MCF 10A (cell line): ENCODE measurements around the gene MEST. TPM values are rescaled to one million over a fixed set of nuclear protein-coding genes. Genes with fewer than 3 reads are reported as not detected.

ENCODE experiments used
- BruUV-seq: library from RNA; stranded (reverse); fragments of 400-500 nt; replicated peaks from 2 replicates; lab custom pipeline; 2021; lab: Mats Ljungman, UMichigan
- CTCF ChIA-PET: fragments of 300-600 bp; sonication (Branson Sonifier 250); formaldehyde crosslinking; extraction: SDS; loops from one replicate; lab custom pipeline; 2021; ENCODE audit warnings: antibody characterized with exemption, inconsistent platforms; lab: Yijun Ruan, JAX
- POLR2A ChIA-PET: fragments of 300-600, 350-650 bp; sonication (Branson Sonifier 250); formaldehyde crosslinking; extraction: SDS; loops from one replicate; lab custom pipeline; 2020; ENCODE audit warnings: antibody characterized with exemption, inconsistent platforms; lab: Yijun Ruan, JAX
- DNase-seq: peaks from one replicate; pipeline ENCODE4 v3.0.0-alpha.2; 2018; ENCODE audit not compliant: unreplicated experiment
- H3K27ac Mint-ChIP-seq: one replicate; pipeline ENCODE4 v1.8.0; 2022; ENCODE audit warnings: mild to moderate bottlenecking, low read depth, mixed read lengths; ENCODE audit not compliant: unreplicated experiment
- H3K27me3 Mint-ChIP-seq: one replicate; pipeline ENCODE4 v1.8.0; 2022; ENCODE audit warnings: mixed read lengths; ENCODE audit not compliant: insufficient read depth, unreplicated experiment
- H3K36me3 Mint-ChIP-seq: one replicate; pipeline ENCODE4 v1.8.0; 2022; ENCODE audit warnings: mild to moderate bottlenecking, moderate library complexity, mixed read lengths; ENCODE audit not compliant: insufficient read depth, unreplicated experiment
- H3K4me1 Mint-ChIP-seq: one replicate; pipeline ENCODE4 v1.8.0; 2022; ENCODE audit warnings: mixed read lengths; ENCODE audit not compliant: insufficient read depth, unreplicated experiment
- H3K4me3 Mint-ChIP-seq: one replicate; pipeline ENCODE4 v1.8.0; 2022; ENCODE audit warnings: mild to moderate bottlenecking, moderate library complexity, mixed read lengths; ENCODE audit not compliant: unreplicated experiment
- H3K9me3 Mint-ChIP-seq: one replicate; pipeline ENCODE4 v1.8.0; 2022; ENCODE audit warnings: mixed read lengths; ENCODE audit not compliant: unreplicated experiment
- CTCF ChIP-seq: fragments of 200-600 bp; IDR thresholded peaks from one replicate; pipeline ENCODE4 v1.8.0; 2022; ENCODE audit warnings: antibody characterized with exemption, mild to moderate bottlenecking; ENCODE audit not compliant: unreplicated experiment
- intact Hi-C: fragments of 100-400 bp; cut with micrococcal nuclease; formaldehyde crosslinking; loops from 2 replicates; pipeline ENCODE4 v1.14.1; 2022
- total RNA-seq: library from RNA; stranded (reverse); gene quantifications from 2 replicates; pipeline ENCODE4 v1.2.3, GENCODE V29; 2022

Gene MEST
- total RNA-seq, 1 experiment from 2014 or later: 39.0 TPM

GRCh38 chr7:130493275-130493873, 1.5 kb downstream of the MEST start:
- BruUV-seq: no TSS peak
- Mint-ChIP-seq H3K4me3 (no peak overlapping the region), H3K9me3 (no peaks in the 10 kb centered on the region), H3K27me3 (no peaks in the 10 kb centered on the region), H3K36me3 (peaks cover 38% of the 10 kb centered on the region), H3K4me1 (peaks cover 8% of the 10 kb centered on the region), H3K27ac (no peak overlapping the region)
- DNase-seq: no peak
- ChIA-PET POLR2A (interaction anchor here (1.2 kb wide), 1 partner anchor 424 kb away, joined by 3 read pairs; no protein-coding TSS in a partner anchor), CTCF (no interaction called here)
- no peak for TF ChIP-seq CTCF
- intact Hi-C loops: no loop called here

GRCh38 chr7:130494431-130494858, 2.6 kb downstream of the MEST start:
- Mint-ChIP-seq H3K9me3 (no peaks in the 10 kb centered on the region), H3K27ac (no peak overlapping the region), H3K27me3 (no peaks in the 10 kb centered on the region), H3K36me3 (peaks cover 48% of the 10 kb centered on the region), H3K4me1 (no peaks in the 10 kb centered on the region), H3K4me3 (no peak overlapping the region)
- no TSS peak for BruUV-seq
- no peak for DNase-seq
- POLR2A ChIA-PET: interaction anchor here (1.2 kb wide), 1 partner anchor 425 kb away, joined by 3 read pairs; no protein-coding TSS in a partner anchor
- no peak for TF ChIP-seq CTCF
- intact Hi-C loops: no loop called here
- CTCF ChIA-PET: no interaction called here

GRCh38 chr7:130500463-130500862, 8.6 kb downstream of the MEST start:
- no peak for DNase-seq
- ChIA-PET CTCF (no interaction called here), POLR2A (no interaction called here)
- peaks cover 76% of the 10 kb centered on the region for H3K36me3 Mint-ChIP-seq
- intact Hi-C loops: no loop called here
- H3K4me1 Mint-ChIP-seq: no peaks in the 10 kb centered on the region
- no TSS peak for BruUV-seq
- no peak for TF ChIP-seq CTCF
- no peak overlapping the region for H3K4me3 Mint-ChIP-seq
- H3K9me3 Mint-ChIP-seq: no peaks in the 10 kb centered on the region
- no peaks in the 10 kb centered on the region for H3K27me3 Mint-ChIP-seq
- H3K27ac Mint-ChIP-seq: no peak overlapping the region

- no peak overlapping the region for H3K4me3 Mint-ChIP-seq
- H3K9me3 Mint-ChIP-seq: no peaks in the 10 kb centered on the region
- POLR2A ChIA-PET: no interaction called here
- no peak for DNase-seq
- no peaks in the 10 kb centered on the region for H3K4me1 Mint-ChIP-seq
- intact Hi-C loops: no loop called here
- no peak overlapping the region for H3K27ac Mint-ChIP-seq
- peaks cover 76% of the 10 kb centered on the region for H3K36me3 Mint-ChIP-seq
- H3K27me3 Mint-ChIP-seq: no peaks in the 10 kb centered on the region
- no peak for TF ChIP-seq CTCF
- no TSS peak for BruUV-seq
- CTCF ChIA-PET: no interaction called here
Observed at GRCh38 chr7:130500910-130501309, 9.0 kb downstream of the MEST start.
